HG03135 (cell line): ENCODE data around the gene DSCAML1.
"Not testable (repeated sequence)": the region's sequence is repeated elsewhere in the genome, so short reads cannot be mapped to it uniquely, and the experiment has no call there.

Experiments
- ATAC-seq: cut with Tn5 transposase; IDR thresholded peaks from one replicate; pipeline ENCODE4 v1.9.1; 2021; ENCODE audit warnings: mild to moderate bottlenecking, moderate library complexity; ENCODE audit not compliant: unreplicated experiment

The DSCAML1 gene

GRCh38 chr11:117765068-117765467 is 31.9 kb downstream of the DSCAML1 start:
- ATAC-seq = no peak

GRCh38 chr11:117763465-117763864 is 33.6 kb downstream of the DSCAML1 start:
- ATAC-seq = not testable (repeated sequence)

- ATAC-seq = no peak
Measured at GRCh38 chr11:117761993-117762392, 35.0 kb downstream of the DSCAML1 start.

- no peak for ATAC-seq
Measured at GRCh38 chr11:117759305-117759704, 37.7 kb downstream of the DSCAML1 start.

GRCh38 chr11:117754030-117754429 is 43.0 kb downstream of the DSCAML1 start:
- no peak for ATAC-seq

- no peak for ATAC-seq
Measured at GRCh38 chr11:117752721-117753237, 44.2 kb downstream of the DSCAML1 start.

GRCh38 chr11:117752071-117752470 is 44.9 kb downstream of the DSCAML1 start:
- no peak for ATAC-seq

- ATAC-seq = no peak
Measured at GRCh38 chr11:117750916-117751662, 45.9 kb downstream of the DSCAML1 start.

GRCh38 chr11:117750357-117750756 is 46.7 kb downstream of the DSCAML1 start:
- ATAC-seq = no peak

- no peak for ATAC-seq
Measured at GRCh38 chr11:117749541-117749910, 47.5 kb downstream of the DSCAML1 start.

GRCh38 chr11:117748771-117749540 is 48.1 kb downstream of the DSCAML1 start:
- no peak for ATAC-seq

- no peak for ATAC-seq
Measured at GRCh38 chr11:117747892-117748291, 49.1 kb downstream of the DSCAML1 start.

- ATAC-seq = no peak
Measured at GRCh38 chr11:117745346-117745745, 51.7 kb downstream of the DSCAML1 start.

GRCh38 chr11:117744471-117745150 is 52.4 kb downstream of the DSCAML1 start:
- no peak for ATAC-seq

GRCh38 chr11:117743121-117743815 is 53.7 kb downstream of the DSCAML1 start:
- no peak for ATAC-seq

GRCh38 chr11:117738246-117738957 is 58.6 kb downstream of the DSCAML1 start:
- ATAC-seq = no peak

GRCh38 chr11:117735350-117735977 is 61.6 kb downstream of the DSCAML1 start:
- no peak for ATAC-seq

- no peak for ATAC-seq
Measured at GRCh38 chr11:117734601-117735024, 62.4 kb downstream of the DSCAML1 start.

GRCh38 chr11:117733316-117733715 is 63.7 kb downstream of the DSCAML1 start:
- no peak for ATAC-seq
